ENCODE data around the gene CAVIN1.
"Not testable (repeated sequence)": the region's sequence is repeated elsewhere in the genome, so short reads cannot be mapped to it uniquely, and the experiment has no call there.

The CAVIN1 gene

GRCh38 chr17:42458497-42459255, 35.6 kb upstream of the CAVIN1 start, which contains the start of gene ATP6V0A1:
ATP6V0A1 (plus strand) TSS chr17:42458878; CDS start chr17:42460895, 2,017 bp downstream.
- TF ChIP-seq YY1 (IDR thresholded peaks at IDR 0.05; ENCODE audit: insufficient read depth, insufficient read length) (peak; percentile 67), ZNF274 (IDR thresholded peaks at IDR 0.05; ENCODE audit: low read depth, low read length) (no peak)
- peaks cover 25% of the 10 kb centered on the region for H3K36me3 ChIP-seq (ENCODE audit: insufficient read depth, insufficient read length, low read length)
- H3K4me3 ChIP-seq (ENCODE audit: insufficient read length, low read depth), result peak within 1 kb of the TSS; percentile 84
- DNase-seq (ENCODE audit: low read depth, low spot score), result peak; percentile 76
- H3K9me3 ChIP-seq (ENCODE audit: insufficient read depth, low read length), result no peaks in the 10 kb centered on the region
- H3K27me3 ChIP-seq (ENCODE audit: insufficient read depth, insufficient read length), result no peaks in the 10 kb centered on the region
- H3K9ac ChIP-seq (ENCODE audit: insufficient read length, low read depth), result peak within 1 kb of the TSS; percentile 90
- H3K4me1 ChIP-seq (ENCODE audit: insufficient read depth, insufficient read length), result no peaks in the 10 kb centered on the region

- Histone ChIP-seq H3K27me3 (ENCODE audit: insufficient read depth, insufficient read length) (no peaks in the 10 kb centered on the region), H3K9me3 (ENCODE audit: insufficient read depth, low read length) (no peaks in the 10 kb centered on the region), H3K36me3 (ENCODE audit: insufficient read depth, insufficient read length, low read length) (peaks cover 16% of the 10 kb centered on the region), H3K4me1 (ENCODE audit: insufficient read depth, insufficient read length) (no peaks in the 10 kb centered on the region), H3K9ac (ENCODE audit: insufficient read length, low read depth) (no peak overlapping the region), H3K4me3 (ENCODE audit: insufficient read length, low read depth) (no peak overlapping the region)
- DNase-seq (ENCODE audit: low read depth, low spot score), result no peak
- no peak for TF ChIP-seq SUZ12 (IDR thresholded peaks at IDR 0.05; ENCODE audit: extremely low read depth, insufficient read depth, insufficient read length)
- TF ChIP-seq YY1 (IDR thresholded peaks at IDR 0.05; ENCODE audit: insufficient read depth, insufficient read length), result no peak
- TF ChIP-seq ZNF274 (IDR thresholded peaks at IDR 0.05; ENCODE audit: low read depth, low read length), result no peak
These were observed 34.2 kb upstream of the CAVIN1 start for GRCh38 chr17:42457107-42457792.

GRCh38 chr17:42456223-42457106, 33.4 kb upstream of the CAVIN1 start:
- Histone ChIP-seq H3K36me3 (ENCODE audit: insufficient read depth, insufficient read length, low read length) (peaks cover 8% of the 10 kb centered on the region), H3K9me3 (ENCODE audit: insufficient read depth, low read length) (no peaks in the 10 kb centered on the region), H3K4me1 (ENCODE audit: insufficient read depth, insufficient read length) (no peaks in the 10 kb centered on the region), H3K4me3 (ENCODE audit: insufficient read length, low read depth) (no peak overlapping the region), H3K9ac (ENCODE audit: insufficient read length, low read depth) (no peak overlapping the region), H3K27me3 (ENCODE audit: insufficient read depth, insufficient read length) (no peaks in the 10 kb centered on the region)
- TF ChIP-seq YY1 (IDR thresholded peaks at IDR 0.05; ENCODE audit: insufficient read depth, insufficient read length) (no peak), SUZ12 (IDR thresholded peaks at IDR 0.05; ENCODE audit: extremely low read depth, insufficient read depth, insufficient read length) (no peak), ZNF274 (IDR thresholded peaks at IDR 0.05; ENCODE audit: low read depth, low read length) (no peak)
- no peak for DNase-seq (ENCODE audit: low read depth, low spot score)

- not testable (repeated sequence) for H3K36me3 ChIP-seq (ENCODE audit: insufficient read depth, insufficient read length, low read length); H3K9ac ChIP-seq (ENCODE audit: insufficient read length, low read depth); DNase-seq (ENCODE audit: low read depth, low spot score); H3K4me3 ChIP-seq (ENCODE audit: insufficient read length, low read depth); H3K4me1 ChIP-seq (ENCODE audit: insufficient read depth, insufficient read length); H3K9me3 ChIP-seq (ENCODE audit: insufficient read depth, low read length); H3K27me3 ChIP-seq (ENCODE audit: insufficient read depth, insufficient read length)
These were observed 31.9 kb upstream of the CAVIN1 start for GRCh38 chr17:42454987-42455386.

GRCh38 chr17:42453439-42453838, 30.4 kb upstream of the CAVIN1 start:
- no peaks in the 10 kb centered on the region for H3K36me3 ChIP-seq (ENCODE audit: insufficient read depth, insufficient read length, low read length)
- no peak overlapping the region for H3K9ac ChIP-seq (ENCODE audit: insufficient read length, low read depth)
- H3K4me1 ChIP-seq (ENCODE audit: insufficient read depth, insufficient read length), result no peaks in the 10 kb centered on the region
- no peaks in the 10 kb centered on the region for H3K9me3 ChIP-seq (ENCODE audit: insufficient read depth, low read length)
- no peaks in the 10 kb centered on the region for H3K27me3 ChIP-seq (ENCODE audit: insufficient read depth, insufficient read length)
- no peak for DNase-seq (ENCODE audit: low read depth, low spot score)
- no peak overlapping the region for H3K4me3 ChIP-seq (ENCODE audit: insufficient read length, low read depth)
- TF ChIP-seq ZNF274 (IDR thresholded peaks at IDR 0.05; ENCODE audit: low read depth, low read length) (no peak), SUZ12 (IDR thresholded peaks at IDR 0.05; ENCODE audit: extremely low read depth, insufficient read depth, insufficient read length) (no peak), YY1 (IDR thresholded peaks at IDR 0.05; ENCODE audit: insufficient read depth, insufficient read length) (no peak)

GRCh38 chr17:42451270-42451669, 28.2 kb upstream of the CAVIN1 start:
- not testable (repeated sequence) for H3K36me3 ChIP-seq (ENCODE audit: insufficient read depth, insufficient read length, low read length); H3K9ac ChIP-seq (ENCODE audit: insufficient read length, low read depth); H3K4me1 ChIP-seq (ENCODE audit: insufficient read depth, insufficient read length); H3K4me3 ChIP-seq (ENCODE audit: insufficient read length, low read depth); H3K27me3 ChIP-seq (ENCODE audit: insufficient read depth, insufficient read length); DNase-seq (ENCODE audit: low read depth, low spot score); H3K9me3 ChIP-seq (ENCODE audit: insufficient read depth, low read length)

GRCh38 chr17:42449838-42450237, 26.8 kb upstream of the CAVIN1 start:
- H3K9ac ChIP-seq (ENCODE audit: insufficient read length, low read depth); H3K9me3 ChIP-seq (ENCODE audit: insufficient read depth, low read length); H3K4me1 ChIP-seq (ENCODE audit: insufficient read depth, insufficient read length); H3K36me3 ChIP-seq (ENCODE audit: insufficient read depth, insufficient read length, low read length); H3K27me3 ChIP-seq (ENCODE audit: insufficient read depth, insufficient read length); DNase-seq (ENCODE audit: low read depth, low spot score); H3K4me3 ChIP-seq (ENCODE audit: insufficient read length, low read depth): not testable (repeated sequence)

- H3K27me3 ChIP-seq (ENCODE audit: insufficient read depth, insufficient read length); H3K9ac ChIP-seq (ENCODE audit: insufficient read length, low read depth); H3K36me3 ChIP-seq (ENCODE audit: insufficient read depth, insufficient read length, low read length); H3K4me3 ChIP-seq (ENCODE audit: insufficient read length, low read depth); H3K4me1 ChIP-seq (ENCODE audit: insufficient read depth, insufficient read length); DNase-seq (ENCODE audit: low read depth, low spot score); H3K9me3 ChIP-seq (ENCODE audit: insufficient read depth, low read length): not testable (repeated sequence)
These were observed 26.1 kb upstream of the CAVIN1 start for GRCh38 chr17:42449176-42449575.

All from NT2/D1 (cell line).